NCI-H526 treated with DMSO at 0.1 percent for 48 hours (cell line): ENCODE data around the gene THAP8.

ENCODE experiments used
- DNase-seq: peaks from one replicate; lab custom pipeline; 2025; lab: John Stamatoyannopoulos, UW

THAP8 gene

GRCh38 chr19:35993923-35994598, 60.0 kb downstream of the THAP8 start:
- DNase-seq: no peak

GRCh38 chr19:35992907-35993765, 60.9 kb downstream of the THAP8 start:
- DNase-seq: no peak

- DNase-seq: no peak
Observed at GRCh38 chr19:35991731-35992450, 62.2 kb downstream of the THAP8 start.

GRCh38 chr19:35990771-35991730, 63.0 kb downstream of the THAP8 start:
- DNase-seq: no peak

- no peak for DNase-seq
Observed at GRCh38 chr19:35990156-35990555, 63.9 kb downstream of the THAP8 start.

- DNase-seq: no peak
Observed at GRCh38 chr19:35988824-35989223, 65.3 kb downstream of the THAP8 start.

GRCh38 chr19:35987571-35987896, 66.6 kb downstream of the THAP8 start:
- no peak for DNase-seq

- DNase-seq: peak; percentile 65
Observed at GRCh38 chr19:35986664-35987570, 67.2 kb downstream of the THAP8 start.

- DNase-seq: no peak
Observed at GRCh38 chr19:35986111-35986510, 68.0 kb downstream of the THAP8 start.
